Mesothelial cell of epicardium (in vitro differentiated cells): Measurements from ENCODE around the gene PPARGC1A. TPM values are rescaled to one million over a fixed set of nuclear protein-coding genes. Genes with fewer than 3 reads are reported as not detected.

Source experiments
- DNase-seq, 2 experiments: peaks; one replicate each; pipeline ENCODE4 v3.0.0; 2021; ENCODE audit warnings: low spot score in 2 of 2; ENCODE audit not compliant: unreplicated experiment in 2 of 2
- H3K27ac Mint-ChIP-seq: 2 replicates; pipeline ENCODE4 v1.8.0; 2021; ENCODE audit warnings: mixed read lengths
- H3K27me3 Mint-ChIP-seq: 2 replicates; pipeline ENCODE4 v1.8.0; 2021; ENCODE audit warnings: low read depth, mixed read lengths
- H3K36me3 Mint-ChIP-seq: 2 replicates; pipeline ENCODE4 v1.8.0; 2021; ENCODE audit warnings: mixed read lengths
- H3K4me1 Mint-ChIP-seq: 2 replicates; pipeline ENCODE4 v1.8.0; 2021; ENCODE audit warnings: mixed read lengths
- H3K4me3 Mint-ChIP-seq: 2 replicates; pipeline ENCODE4 v1.8.0; 2021; ENCODE audit warnings: mild to moderate bottlenecking, moderate library complexity, mixed read lengths
- H3K9me3 Mint-ChIP-seq: 2 replicates; pipeline ENCODE4 v1.8.0; 2021; ENCODE audit warnings: mixed read lengths
- CTCF ChIP-seq: fragments of 200-600 bp; sonication (generic); IDR thresholded peaks from one replicate; pipeline ENCODE4 v1.5.0; 2021; ENCODE audit warnings: antibody characterized with exemption; ENCODE audit not compliant: unreplicated experiment
- total RNA-seq: library from RNA; stranded (reverse); gene quantifications from 3 replicates; pipeline ENCODE4 v1.2.1, GENCODE V29; 2021

Gene PPARGC1A
- total RNA-seq, 1 donor from 2014 or later, result 3.7 TPM

GRCh38 chr4:23874536-23874901, 15.3 kb downstream of the PPARGC1A start:
- Mint-ChIP-seq H3K4me3 (no peak overlapping the region), H3K36me3 (no peaks in the 10 kb centered on the region), H3K27ac (no peak overlapping the region), H3K9me3 (no peaks in the 10 kb centered on the region), H3K27me3 (peaks cover 80% of the 10 kb centered on the region), H3K4me1 (peaks cover 43% of the 10 kb centered on the region)
- TF ChIP-seq CTCF, result no peak
- no peak for DNase-seq

- H3K27ac Mint-ChIP-seq, result no peak overlapping the region
- peaks cover 38% of the 10 kb centered on the region for H3K4me1 Mint-ChIP-seq
- H3K4me3 Mint-ChIP-seq, result no peak overlapping the region
- H3K9me3 Mint-ChIP-seq, result no peaks in the 10 kb centered on the region
- no peak for DNase-seq
- TF ChIP-seq CTCF, result no peak
- no peaks in the 10 kb centered on the region for H3K36me3 Mint-ChIP-seq
- H3K27me3 Mint-ChIP-seq, result peaks cover 80% of the 10 kb centered on the region
These were observed 15.9 kb downstream of the PPARGC1A start for GRCh38 chr4:23873717-23874535.

- Mint-ChIP-seq H3K4me1 (peaks cover 18% of the 10 kb centered on the region), H3K36me3 (no peaks in the 10 kb centered on the region), H3K9me3 (no peaks in the 10 kb centered on the region), H3K27me3 (peaks cover 81% of the 10 kb centered on the region), H3K4me3 (no peak overlapping the region), H3K27ac (no peak overlapping the region)
- TF ChIP-seq CTCF, result no peak
- no peak for DNase-seq
These were observed 18.4 kb downstream of the PPARGC1A start for GRCh38 chr4:23871426-23871825.

GRCh38 chr4:23866450-23867075, 23.3 kb downstream of the PPARGC1A start:
- no peaks in the 10 kb centered on the region for H3K36me3 Mint-ChIP-seq
- H3K9me3 Mint-ChIP-seq, result no peaks in the 10 kb centered on the region
- H3K4me1 Mint-ChIP-seq, result no peaks in the 10 kb centered on the region
- H3K4me3 Mint-ChIP-seq, result no peak overlapping the region
- TF ChIP-seq CTCF, result no peak
- DNase-seq, result no peak
- no peak overlapping the region for H3K27ac Mint-ChIP-seq
- peaks cover 43% of the 10 kb centered on the region for H3K27me3 Mint-ChIP-seq

- Mint-ChIP-seq H3K36me3 (no peaks in the 10 kb centered on the region), H3K27ac (no peak overlapping the region)
These were observed 27.9 kb downstream of the PPARGC1A start for GRCh38 chr4:23861897-23862296.

More at GRCh38 chr4:23861897-23862296, 27.9 kb downstream of the PPARGC1A start:
- no peak for TF ChIP-seq CTCF
- Mint-ChIP-seq H3K9me3 (no peaks in the 10 kb centered on the region), H3K27me3 (no peaks in the 10 kb centered on the region), H3K4me1 (no peaks in the 10 kb centered on the region), H3K4me3 (no peak overlapping the region)
- DNase-seq, result no peak
